Measurements from ENCODE around the gene PTPRD. TPM values are rescaled to one million over a fixed set of nuclear protein-coding genes. Genes with fewer than 3 reads are reported as not detected.

The PTPRD gene
- total and polyA plus RNA-seq, 9 donors, result 16.2 to 231 (median 85.8) TPM

GRCh38 chr9:8351436-8351835 is 2261.4 kb downstream of the PTPRD start:
- Histone ChIP-seq H3K36me3 (no peaks in the 10 kb centered on the region), H3K27ac (no peak overlapping the region), H3K9me3 (no peaks in the 10 kb centered on the region), H3K4me3 (no peak overlapping the region), H3K27me3 (no peaks in the 10 kb centered on the region), H3K4me1 (ENCODE audit: insufficient read depth) (peaks cover 4% of the 10 kb centered on the region)
- DNase-seq, result no peak
- intact Hi-C loops (cut with DNase I), result no loop called here
- TF ChIP-seq EP300 (IDR thresholded peaks at IDR 0.05), result no peak

- 5 to 18% (median 15%) methylated on average over 4 of the region's 4 CpGs for WGBS, 3 donors
Measured at GRCh38 chr9:8349901-8350300, 2262.9 kb downstream of the PTPRD start.

GRCh38 chr9:8349376-8349775 is 2263.4 kb downstream of the PTPRD start:
- no peak overlapping the region for H3K4me3 ChIP-seq
- H3K4me1 ChIP-seq (ENCODE audit: insufficient read depth), result peaks cover 2% of the 10 kb centered on the region
- 5 to 16% (median 5%) methylated on average over 2 of the region's 2 CpGs for WGBS, 3 donors
- H3K36me3 ChIP-seq, result no peaks in the 10 kb centered on the region
- no peaks in the 10 kb centered on the region for H3K27me3 ChIP-seq
- DNase-seq, result no peak
- TF ChIP-seq CTCF (IDR thresholded peaks at IDR 0.05) (no peak), POLR2A (IDR thresholded peaks at IDR 0.05) (no peak), EP300 (IDR thresholded peaks at IDR 0.05) (no peak)
- H3K9me3 ChIP-seq, result no peaks in the 10 kb centered on the region
- intact Hi-C loops (cut with DNase I), result no loop called here
- peak overlapping the region in 1 of 2 donors; percentile 8 for H3K27ac ChIP-seq

More at GRCh38 chr9:8349901-8350300, 2262.9 kb downstream of the PTPRD start:
- peak overlapping the region in 1 of 2 donors; percentile 8 for H3K27ac ChIP-seq
- no peaks in the 10 kb centered on the region for H3K27me3 ChIP-seq
- TF ChIP-seq POLR2A (IDR thresholded peaks at IDR 0.05) (no peak), CTCF (IDR thresholded peaks at IDR 0.05) (no peak), EP300 (IDR thresholded peaks at IDR 0.05) (no peak)
- no peaks in the 10 kb centered on the region for H3K9me3 ChIP-seq
- intact Hi-C loops (cut with DNase I), result no loop called here
- no peaks in the 10 kb centered on the region for H3K36me3 ChIP-seq
- DNase-seq, result no peak
- H3K4me1 ChIP-seq (ENCODE audit: insufficient read depth), result peaks cover 2% of the 10 kb centered on the region
- H3K4me3 ChIP-seq, result no peak overlapping the region

- Histone ChIP-seq H3K4me1 (ENCODE audit: insufficient read depth) (peaks cover 2% of the 10 kb centered on the region), H3K4me3 (no peak overlapping the region), H3K9me3 (no peaks in the 10 kb centered on the region), H3K27me3 (no peaks in the 10 kb centered on the region), H3K27ac (peak overlapping the region in 1 of 2 donors; percentile 67), H3K36me3 (no peaks in the 10 kb centered on the region)
- DNase-seq, result no peak
- WGBS, 3 donors, result 25 to 37% (median 30%) methylated on average over 4 of the region's 4 CpGs
- TF ChIP-seq CTCF (IDR thresholded peaks at IDR 0.05), result no peak
- TF ChIP-seq POLR2A (IDR thresholded peaks at IDR 0.05), result no peak
- no peak for TF ChIP-seq EP300 (IDR thresholded peaks at IDR 0.05)
- intact Hi-C loops (cut with DNase I), result no loop called here
Measured at GRCh38 chr9:8348756-8349155, 2264.0 kb downstream of the PTPRD start.

- no peaks in the 10 kb centered on the region for H3K9me3 ChIP-seq
- no peak overlapping the region for H3K4me3 ChIP-seq
- no peaks in the 10 kb centered on the region for H3K27me3 ChIP-seq
- no peak for DNase-seq
- H3K36me3 ChIP-seq, result no peaks in the 10 kb centered on the region
- H3K27ac ChIP-seq, result no peak overlapping the region
- no peak for TF ChIP-seq CTCF (IDR thresholded peaks at IDR 0.05)
- H3K4me1 ChIP-seq (ENCODE audit: insufficient read depth), result peaks cover 2% of the 10 kb centered on the region
- intact Hi-C loops (cut with DNase I), result no loop called here
- WGBS, 3 donors, result 91 to 95% (median 95%) methylated on average over 4 of the region's 4 CpGs
Measured at GRCh38 chr9:8346296-8346695, 2266.5 kb downstream of the PTPRD start.

All from ovary (tissue), 9 donors.